CD14-positive monocyte (primary cell): ENCODE data around the gene SMAGP. TPM values are rescaled to one million over a fixed set of nuclear protein-coding genes. Genes with fewer than 3 reads are reported as not detected.
A peak's percentile ranks its signal among the peaks of the same experiment; 100 is the strongest.

Experiments used
- DNase-seq, 3 donors: peaks; one replicate each; pipeline ENCODE4 v3.0.0-alpha.2; 2011 to 2022
- H2AFZ ChIP-seq: 2 replicates; pipeline ENCODE4 v1.6.0; 2012; ENCODE audit warnings: mild to moderate bottlenecking, low read depth, low read length, inconsistent platforms; ENCODE audit not compliant: insufficient read depth, poor library complexity, severe bottlenecking
- H3K27ac ChIP-seq, 2 donors: 1 replicate in 1 of 2; 2 replicates in 1 of 2; pipeline ENCODE4 v1.5.1; 2012 to 2013; ENCODE audit warnings: low read length in 2 of 2, control low read depth in 1 of 2, inconsistent platforms in 1 of 2, low read depth in 1 of 2, mild to moderate bottlenecking in 1 of 2
- H3K27me3 ChIP-seq, 2 donors: one replicate each; pipeline versions ENCODE4 v1.6.0 to v1.6.1; 2011 to 2013; ENCODE audit warnings: low read length in 2 of 2; ENCODE audit not compliant: control insufficient read depth in 2 of 2, insufficient read depth in 2 of 2
- H3K36me3 ChIP-seq, 2 donors: replicated peaks in 1 of 2; 1 replicate in 1 of 2; 2 replicates in 1 of 2; pipeline versions ENCODE4 v1.5.1 to v1.6.1; 2012 to 2013; ENCODE audit warnings: low read length in 2 of 2, control low read depth in 1 of 2, inconsistent platforms in 1 of 2, mild to moderate bottlenecking in 1 of 2; ENCODE audit not compliant: insufficient read depth in 2 of 2, control insufficient read depth in 1 of 2
- H3K4me1 ChIP-seq, 2 donors: 1 replicate in 1 of 2; 2 replicates in 1 of 2; pipeline versions ENCODE4 v1.5.1 to v1.6.1; 2012 to 2013; ENCODE audit warnings: low read length in 2 of 2, control low read depth in 1 of 2, inconsistent platforms in 1 of 2, mild to moderate bottlenecking in 1 of 2, moderate library complexity in 1 of 2; ENCODE audit not compliant: insufficient read depth in 2 of 2, control insufficient read depth in 1 of 2
- H3K4me2 ChIP-seq: replicated peaks from 2 replicates; pipeline ENCODE3; 2012; ENCODE audit warnings: low read length, moderate library complexity, mild to moderate bottlenecking; ENCODE audit not compliant: poor library complexity, severe bottlenecking; ENCODE audit errors: extremely low read depth
- H3K4me3 ChIP-seq, 3 experiments: fragments of 200-600 bp in 1 of 3; sonication (generic) in 1 of 3; replicated peaks in 1 of 3; 1 replicate in 2 of 3; 2 replicates in 1 of 3; pipeline ENCODE4 v1.5.1; 2011 to 2013; ENCODE audit warnings: low read length in 3 of 3, mild to moderate bottlenecking in 3 of 3, control low read depth in 2 of 3, low read depth in 2 of 3, inconsistent platforms in 1 of 3, moderate library complexity in 1 of 3
- H3K79me2 ChIP-seq: 2 replicates; pipeline ENCODE4 v1.6.0; 2012; ENCODE audit warnings: mild to moderate bottlenecking, control low read depth, inconsistent platforms, low read length, moderate library complexity; ENCODE audit not compliant: insufficient read depth
- H3K9ac ChIP-seq: 2 replicates; pipeline ENCODE4 v1.6.0; 2017; ENCODE audit warnings: low read length, mild to moderate bottlenecking; ENCODE audit not compliant: insufficient read depth, poor library complexity, severe bottlenecking
- H3K9me3 ChIP-seq, 2 donors: replicated peaks in 1 of 2; 1 replicate in 1 of 2; 2 replicates in 1 of 2; pipeline versions ENCODE4 v1.5.1 to v1.6.1; 2012 to 2013; ENCODE audit warnings: low read length in 2 of 2, control low read depth in 1 of 2; ENCODE audit not compliant: control insufficient read depth in 1 of 2, insufficient read depth in 1 of 2
- H4K20me1 ChIP-seq: 2 replicates; pipeline ENCODE4 v1.6.0; 2012; ENCODE audit warnings: mild to moderate bottlenecking, low read length, control low read depth, moderate library complexity; ENCODE audit not compliant: insufficient read depth
- H3K27ac Mint-ChIP-seq, 7 donors: one replicate each; pipeline ENCODE4 v1.8.0; 2020; ENCODE audit warnings: mild to moderate bottlenecking in 7 of 7, mixed read lengths in 7 of 7, moderate library complexity in 6 of 7, inconsistent platforms in 2 of 7
- H3K27me3 Mint-ChIP-seq, 3 donors: one replicate each; pipeline ENCODE4 v1.8.0; 2021 to 2022; ENCODE audit warnings: low read depth in 3 of 3, mild to moderate bottlenecking in 3 of 3, mixed read lengths in 3 of 3, moderate library complexity in 3 of 3, inconsistent platforms in 1 of 3
- H3K36me3 Mint-ChIP-seq, 2 donors: one replicate each; pipeline ENCODE4 v1.8.0; 2020; ENCODE audit warnings: mixed read lengths in 2 of 2, inconsistent platforms in 1 of 2, mild to moderate bottlenecking in 1 of 2
- H3K4me1 Mint-ChIP-seq: one replicate; pipeline ENCODE4 v1.8.0; 2020; ENCODE audit warnings: mild to moderate bottlenecking, mixed read lengths
- H3K4me3 Mint-ChIP-seq, 2 donors: one replicate each; pipeline ENCODE4 v1.8.0; 2020; ENCODE audit warnings: mild to moderate bottlenecking in 2 of 2, mixed read lengths in 2 of 2, moderate library complexity in 1 of 2
- H3K9me3 Mint-ChIP-seq, 7 donors: one replicate each; pipeline ENCODE4 v1.8.0; 2020 to 2022; ENCODE audit warnings: mixed read lengths in 7 of 7, mild to moderate bottlenecking in 6 of 7, moderate library complexity in 6 of 7, inconsistent platforms in 2 of 7
- WGBS: methylation state at CpG from one replicate; pipeline ENCODE4 v1.1.5; 2013; ENCODE audit warnings: missing lambda C conversion rate; ENCODE audit not compliant: insufficient coverage; 5-methylcytosine and 5-hydroxymethylcytosine counted together
- intact Hi-C, 2 donors: fragments of 100-400 bp; cut with micrococcal nuclease; formaldehyde crosslinking; loops; one replicate each; pipeline versions ENCODE4 v1.15.0 to v1.15.1; 2023
- polyA minus RNA-seq: library from RNA; depleted of rRNA, polyadenylated mRNA; stranded (reverse); fragments of >200 nt; gene quantifications from 2 replicates; pipeline ENCODE4 v1.2.3, GENCODE V29; 2012
- polyA plus RNA-seq, 3 donors: library from polyadenylated mRNA; depleted of rRNA in 1 of 3; unstranded in 2 of 3; stranded (reverse) in 1 of 3; fragments of 300-500 nt in 2 of 3; fragments of >200 nt in 1 of 3; fragmentation: Illumina TruSeq in 2 of 3; gene quantifications; 1 replicate in 2 of 3; 2 replicates in 1 of 3; pipeline ENCODE4 v1.2.3, GENCODE V29; 2012 to 2021
- total RNA-seq, 12 experiments: library from RNA in 1 of 12; stranded (reverse) in 1 of 12; fragments of 120-200 nt in 1 of 12; gene quantifications; one replicate each; pipeline ENCODE4 v1.2.4 and lab custom pipeline; 2013 to 2026; ENCODE audit warnings: mixed read lengths in 6 of 12, inconsistent platforms in 1 of 12
- TF ChIP-seq, protein P1 (sequence below): fragments of 200-600 bp; IDR thresholded peaks from one replicate; pipeline ENCODE4 v1.8.0; 2022; ENCODE audit warnings: antibody characterized with exemption, mild to moderate bottlenecking

Gene SMAGP, protein sequence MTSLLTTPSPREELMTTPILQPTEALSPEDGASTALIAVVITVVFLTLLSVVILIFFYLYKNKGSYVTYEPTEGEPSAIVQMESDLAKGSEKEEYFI
- total RNA-seq (2013) = 1.4 TPM
- polyA plus RNA-seq = 1 to 10 TPM; 2.6 to 6.6 (median 3.0) TPM
- polyA minus RNA-seq = 1.2 and 2.2 TPM in 2 replicates
- total RNA-seq (lab: John Stamatoyannopoulos, UW) = 0.35 to 3.7 (median 1.0) reads per million in 11 experiments

DNA sequence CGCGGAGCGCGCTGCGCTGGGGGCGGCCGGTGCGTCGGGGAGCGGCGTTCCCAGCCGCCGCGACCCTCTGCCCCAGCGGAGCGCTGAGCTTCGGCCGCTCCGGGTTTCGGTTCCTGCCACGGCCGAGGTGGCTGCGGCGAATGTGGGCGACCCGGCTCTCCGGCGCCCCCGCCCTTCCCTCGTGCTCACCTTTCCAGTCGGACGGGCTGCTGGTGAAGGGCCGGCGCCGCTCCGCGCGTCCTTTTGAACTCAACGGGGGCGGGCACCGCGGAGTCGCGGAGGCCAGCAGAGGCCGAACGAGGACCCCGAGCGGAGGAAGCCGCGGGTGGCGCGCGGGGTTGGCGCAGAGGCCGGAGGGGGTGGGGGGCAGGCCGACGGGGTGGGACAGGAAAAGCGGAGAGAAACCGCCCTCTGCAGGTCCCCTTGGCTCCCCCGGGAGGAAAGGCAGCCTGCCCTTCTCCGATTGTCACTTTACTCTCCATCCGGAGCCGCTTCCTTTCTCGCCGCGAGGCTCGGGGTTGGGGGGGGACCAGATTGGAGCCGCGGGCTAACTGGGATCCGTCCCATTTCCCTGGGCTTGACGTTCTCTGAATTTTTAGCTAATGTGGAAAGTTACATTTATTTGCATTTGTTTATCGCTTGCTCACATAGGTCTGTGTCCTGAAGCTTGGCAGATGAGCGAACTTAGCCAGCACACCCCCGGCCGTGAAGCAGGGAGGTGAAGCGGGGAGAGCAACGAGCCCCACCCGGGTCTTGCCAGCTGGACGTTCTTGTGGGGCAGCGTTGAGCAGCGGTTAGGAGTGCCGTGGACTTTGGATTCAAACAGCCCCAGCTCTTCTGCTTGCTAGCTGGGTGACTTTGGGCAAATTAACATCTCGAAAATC lies at the start of gene SMAGP:
SMAGP (minus strand) TSS at position 349 of the 884 bp plus-strand sequence. CDS start 1,137 bp downstream, outside the sequence.
- no peaks in the 10 kb centered on the region for H3K79me2 ChIP-seq
- Mint-ChIP-seq H3K27me3 (peaks cover 35 to 51% (median 41%) of the 10 kb centered on the region in 3 donors), H3K36me3 (peaks cover 0 to 15% of the 10 kb centered on the region in 2 donors)

More for the DNA sequence above, at the start of gene SMAGP:
- Histone ChIP-seq H3K27ac (no peak within 1 kb of the TSS), H2AFZ (peak within 1 kb of the TSS; percentile 87), H3K4me1 (peaks cover 16 to 21% of the 10 kb centered on the region in 2 donors), H3K4me2 (peak within 1 kb of the TSS; percentile 93), H3K4me3 (peak within 1 kb of the TSS; percentile 62 to 90 (median 75)), H4K20me1 (no peaks in the 10 kb centered on the region), H3K36me3 (no peaks in the 10 kb centered on the region), H3K9ac (peak within 1 kb of the TSS; percentile 69), H3K27me3 (peaks cover 20 to 35% of the 10 kb centered on the region in 2 donors), H3K9me3 (peaks cover 0 to 5% of the 10 kb centered on the region in 2 donors)
- peaks cover 0 to 8% (median 2%) of the 10 kb centered on the region in 7 donors for H3K9me3 Mint-ChIP-seq
- WGBS = under 1% methylated on average over 60 of the region's 83 CpGs
- intact Hi-C loops = no loop called here
- H3K27ac Mint-ChIP-seq = peak within 1 kb of the TSS in 4 of 7 donors; percentile 18 to 69 (median 46)
- DNase-seq = peak in 2 of 3 donors; percentile 42 to 43
- peak within 1 kb of the TSS; percentile 95 to 98 for H3K4me3 Mint-ChIP-seq
- peaks cover 18% of the 10 kb centered on the region for H3K4me1 Mint-ChIP-seq
- TF ChIP-seq, protein P1, sequence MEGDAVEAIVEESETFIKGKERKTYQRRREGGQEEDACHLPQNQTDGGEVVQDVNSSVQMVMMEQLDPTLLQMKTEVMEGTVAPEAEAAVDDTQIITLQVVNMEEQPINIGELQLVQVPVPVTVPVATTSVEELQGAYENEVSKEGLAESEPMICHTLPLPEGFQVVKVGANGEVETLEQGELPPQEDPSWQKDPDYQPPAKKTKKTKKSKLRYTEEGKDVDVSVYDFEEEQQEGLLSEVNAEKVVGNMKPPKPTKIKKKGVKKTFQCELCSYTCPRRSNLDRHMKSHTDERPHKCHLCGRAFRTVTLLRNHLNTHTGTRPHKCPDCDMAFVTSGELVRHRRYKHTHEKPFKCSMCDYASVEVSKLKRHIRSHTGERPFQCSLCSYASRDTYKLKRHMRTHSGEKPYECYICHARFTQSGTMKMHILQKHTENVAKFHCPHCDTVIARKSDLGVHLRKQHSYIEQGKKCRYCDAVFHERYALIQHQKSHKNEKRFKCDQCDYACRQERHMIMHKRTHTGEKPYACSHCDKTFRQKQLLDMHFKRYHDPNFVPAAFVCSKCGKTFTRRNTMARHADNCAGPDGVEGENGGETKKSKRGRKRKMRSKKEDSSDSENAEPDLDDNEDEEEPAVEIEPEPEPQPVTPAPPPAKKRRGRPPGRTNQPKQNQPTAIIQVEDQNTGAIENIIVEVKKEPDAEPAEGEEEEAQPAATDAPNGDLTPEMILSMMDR = no peak
